HL-60 (cell line): ENCODE results near the gene CYP4F22.
"Not testable (repeated sequence)": the region's sequence is repeated elsewhere in the genome, so short reads cannot be mapped to it uniquely, and the experiment has no call there.

ENCODE experiments used
- DNase-seq, 2 experiments: peaks; one replicate each; pipeline ENCODE4 v3.0.0-alpha.2; 2010 to 2020; ENCODE audit warnings: low read depth in 1 of 2, low spot score in 1 of 2
- H3K27ac ChIP-seq: fragments of 250-450 bp; sonication (Bioruptor Pico); replicated peaks from 2 replicates; pipeline ENCODE4 v1.5.1; 2020; ENCODE audit warnings: mild to moderate bottlenecking, moderate library complexity
- H3K27me3 ChIP-seq: fragments of 250-450 bp; sonication (Bioruptor Pico); 2 replicates; pipeline ENCODE4 v1.5.1; 2021; ENCODE audit warnings: mild to moderate bottlenecking, moderate library complexity; ENCODE audit not compliant: insufficient read depth, poor library complexity, severe bottlenecking
- H3K4me3 ChIP-seq: replicated peaks from 2 replicates; pipeline ENCODE4 v1.5.1; 2011; ENCODE audit warnings: mild to moderate bottlenecking, control low read depth, low read length; ENCODE audit not compliant: insufficient read depth
- CTCF ChIP-seq: IDR thresholded peaks from one replicate; pipeline ENCODE4 v1.5.1; 2011; ENCODE audit warnings: low read length, control low read depth, inconsistent platforms; ENCODE audit not compliant: insufficient read depth
- GABPA ChIP-seq: IDR thresholded peaks from 2 replicates; pipeline ENCODE4 v1.6.1; 2012; ENCODE audit warnings: low read depth
- POLR2AphosphoS5 ChIP-seq: IDR thresholded peaks from 2 replicates; pipeline ENCODE4 v1.6.1; 2012; ENCODE audit warnings: low read depth
- REST ChIP-seq: IDR thresholded peaks from 2 replicates; pipeline ENCODE4 v1.6.1; 2012; ENCODE audit warnings: low read depth; ENCODE audit not compliant: insufficient replicate concordance
- SPI1 ChIP-seq: IDR thresholded peaks from 2 replicates; pipeline ENCODE4 v1.6.1; 2012; ENCODE audit warnings: low read depth, mild to moderate bottlenecking, borderline replicate concordance

CYP4F22 gene

GRCh38 chr19:15589760-15590451, 81.6 kb downstream of the CYP4F22 start:
- Histone ChIP-seq H3K27ac (peak overlapping the region; percentile 88), H3K4me3 (no peak overlapping the region), H3K27me3 (no peaks in the 10 kb centered on the region)
- no peak for DNase-seq
- TF ChIP-seq GABPA (no peak), CTCF (no peak), REST (no peak), POLR2AphosphoS5 (no peak), SPI1 (no peak)

- Histone ChIP-seq H3K27me3 (no peaks in the 10 kb centered on the region), H3K4me3 (no peak overlapping the region), H3K27ac (peak overlapping the region; percentile 40)
- no peak for DNase-seq
- TF ChIP-seq GABPA (no peak), REST (no peak), CTCF (no peak), SPI1 (no peak), POLR2AphosphoS5 (no peak)
Measured at GRCh38 chr19:15591796-15592195, 83.5 kb downstream of the CYP4F22 start.

DNA sequence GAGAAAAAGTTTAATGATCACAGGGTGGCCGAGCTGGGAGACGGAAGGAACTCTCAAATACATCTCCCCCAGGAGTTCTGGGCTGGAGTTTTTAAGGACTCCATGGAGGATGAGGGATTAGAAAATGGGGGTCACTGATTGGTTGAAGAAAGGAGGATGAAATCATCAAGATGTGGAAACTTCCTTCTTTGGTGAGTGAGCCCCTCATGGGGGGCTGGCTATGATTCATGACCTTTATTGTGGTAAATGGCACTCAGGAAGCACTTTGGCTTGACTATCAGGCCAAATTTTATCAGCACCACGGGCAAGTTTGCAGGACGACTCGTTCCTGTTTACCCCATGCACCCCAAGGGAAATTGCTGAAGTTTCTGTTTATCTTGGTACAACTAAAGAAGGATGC, 84.2 kb downstream of the CYP4F22 start:
- DNase-seq: peak in 1 of 2 experiments; percentile 25
- not testable (repeated sequence) for H3K27me3 ChIP-seq, H3K4me3 ChIP-seq
- peak overlapping the region; percentile 53; the same call in 1 of the 2 replicates for H3K27ac ChIP-seq

- not testable (repeated sequence) for H3K27me3 ChIP-seq, H3K27ac ChIP-seq, H3K4me3 ChIP-seq, DNase-seq
Measured at GRCh38 chr19:15593766-15594165, 85.4 kb downstream of the CYP4F22 start.

DNA sequence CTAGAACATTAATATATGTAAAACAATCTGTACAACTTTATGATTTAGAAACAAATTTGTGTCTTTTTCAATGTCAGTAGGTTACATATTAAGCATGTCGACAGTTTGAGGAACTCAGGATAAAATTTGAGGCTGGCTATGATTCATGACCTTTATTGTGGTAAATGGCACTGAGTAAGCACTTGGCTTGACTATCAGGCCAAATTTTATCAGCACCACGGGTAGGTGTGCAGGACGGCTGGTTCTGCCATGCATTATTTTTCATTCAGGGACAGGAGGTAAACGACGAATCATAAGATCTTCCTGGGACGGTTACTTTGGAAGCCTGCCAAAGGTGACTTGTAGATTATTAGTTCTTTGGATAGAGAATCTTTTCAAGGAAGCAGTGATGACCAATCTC, 86.7 kb downstream of the CYP4F22 start:
- H3K27me3 ChIP-seq: no peaks in the 10 kb centered on the region
- TF ChIP-seq SPI1 (peak; percentile 54; the same call in 1 of the 2 replicates), POLR2AphosphoS5 (no peak)
- DNase-seq: no peak
- no peak overlapping the region for H3K27ac ChIP-seq
- H3K4me3 ChIP-seq: no peak overlapping the region
